HFF-Myc (cell line): ENCODE data around the gene FBXO10.

Experiments used
- DNase-seq: peaks from one replicate; pipeline ENCODE4 v3.0.0-alpha.2; 2011; ENCODE audit warnings: low read depth; ENCODE audit errors: extremely low read depth
- H3K4me3 ChIP-seq: replicated peaks from 2 replicates; pipeline ENCODE4 v1.5.1; 2011; ENCODE audit warnings: low read depth, mild to moderate bottlenecking, control low read depth, low read length
- TF ChIP-seq, protein P1 (sequence below): IDR thresholded peaks from 2 replicates; pipeline ENCODE4 v1.5.1; 2012; ENCODE audit warnings: mild to moderate bottlenecking, low read depth, low read length, control low read depth; ENCODE audit errors: missing control alignments

The FBXO10 gene

DNA sequence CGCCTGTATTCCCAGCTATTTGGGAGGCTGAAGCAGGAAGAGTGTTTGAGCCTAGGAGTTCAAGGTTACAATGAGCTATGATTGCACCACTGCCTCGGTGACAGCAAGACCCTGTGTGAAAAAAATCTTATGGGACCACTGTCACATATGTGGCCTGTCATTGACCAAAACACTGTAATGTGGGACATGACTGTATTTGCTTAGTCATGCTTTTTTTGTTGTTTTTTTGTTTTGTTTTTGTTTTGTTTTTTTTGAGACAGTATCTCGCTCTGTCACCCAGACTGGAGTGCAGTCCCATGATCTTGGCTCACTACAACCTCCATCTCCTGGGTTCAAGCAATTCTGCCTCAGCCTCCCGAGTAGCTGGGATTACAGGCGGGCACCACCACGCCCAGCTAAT lies 76.9 kb downstream of the FBXO10 start:
- TF ChIP-seq, protein P1, sequence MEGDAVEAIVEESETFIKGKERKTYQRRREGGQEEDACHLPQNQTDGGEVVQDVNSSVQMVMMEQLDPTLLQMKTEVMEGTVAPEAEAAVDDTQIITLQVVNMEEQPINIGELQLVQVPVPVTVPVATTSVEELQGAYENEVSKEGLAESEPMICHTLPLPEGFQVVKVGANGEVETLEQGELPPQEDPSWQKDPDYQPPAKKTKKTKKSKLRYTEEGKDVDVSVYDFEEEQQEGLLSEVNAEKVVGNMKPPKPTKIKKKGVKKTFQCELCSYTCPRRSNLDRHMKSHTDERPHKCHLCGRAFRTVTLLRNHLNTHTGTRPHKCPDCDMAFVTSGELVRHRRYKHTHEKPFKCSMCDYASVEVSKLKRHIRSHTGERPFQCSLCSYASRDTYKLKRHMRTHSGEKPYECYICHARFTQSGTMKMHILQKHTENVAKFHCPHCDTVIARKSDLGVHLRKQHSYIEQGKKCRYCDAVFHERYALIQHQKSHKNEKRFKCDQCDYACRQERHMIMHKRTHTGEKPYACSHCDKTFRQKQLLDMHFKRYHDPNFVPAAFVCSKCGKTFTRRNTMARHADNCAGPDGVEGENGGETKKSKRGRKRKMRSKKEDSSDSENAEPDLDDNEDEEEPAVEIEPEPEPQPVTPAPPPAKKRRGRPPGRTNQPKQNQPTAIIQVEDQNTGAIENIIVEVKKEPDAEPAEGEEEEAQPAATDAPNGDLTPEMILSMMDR: no peak
- DNase-seq: no peak
- no peak overlapping the region for H3K4me3 ChIP-seq

- DNase-seq: no peak
- H3K4me3 ChIP-seq: no peak overlapping the region
- TF ChIP-seq, protein P1: no peak
These were observed 77.7 kb downstream of the FBXO10 start for GRCh38 chr9:37498457-37498856.

DNA sequence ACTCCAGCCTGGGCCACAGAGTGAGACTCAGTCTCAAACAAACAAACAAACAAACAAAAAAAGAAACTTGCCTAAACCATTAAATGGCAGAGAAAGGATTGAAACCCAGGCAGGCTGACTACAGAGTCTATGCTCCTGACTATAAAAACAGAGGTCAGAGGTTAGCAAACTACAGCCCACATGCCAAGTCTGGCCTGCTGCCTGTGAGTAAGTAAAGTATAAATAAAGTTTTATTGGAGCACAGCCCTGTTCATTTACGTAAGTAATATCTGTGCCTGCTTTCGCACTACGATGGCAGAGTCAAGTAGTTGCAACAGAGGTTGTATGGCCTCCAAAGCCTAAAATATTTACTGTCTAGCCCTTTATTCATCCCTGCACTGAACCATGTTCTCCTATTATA lies 78.9 kb downstream of the FBXO10 start:
- no peak overlapping the region for H3K4me3 ChIP-seq
- no peak for DNase-seq
- TF ChIP-seq, protein P1: no peak

- TF ChIP-seq, protein P1: no peak
- DNase-seq: no peak
- H3K4me3 ChIP-seq: no peak overlapping the region
These were observed 80.2 kb downstream of the FBXO10 start for GRCh38 chr9:37496020-37496419.

- TF ChIP-seq, protein P1: no peak
- DNase-seq: no peak
- no peak overlapping the region for H3K4me3 ChIP-seq
These were observed 80.6 kb downstream of the FBXO10 start for GRCh38 chr9:37495571-37495970.

DNA sequence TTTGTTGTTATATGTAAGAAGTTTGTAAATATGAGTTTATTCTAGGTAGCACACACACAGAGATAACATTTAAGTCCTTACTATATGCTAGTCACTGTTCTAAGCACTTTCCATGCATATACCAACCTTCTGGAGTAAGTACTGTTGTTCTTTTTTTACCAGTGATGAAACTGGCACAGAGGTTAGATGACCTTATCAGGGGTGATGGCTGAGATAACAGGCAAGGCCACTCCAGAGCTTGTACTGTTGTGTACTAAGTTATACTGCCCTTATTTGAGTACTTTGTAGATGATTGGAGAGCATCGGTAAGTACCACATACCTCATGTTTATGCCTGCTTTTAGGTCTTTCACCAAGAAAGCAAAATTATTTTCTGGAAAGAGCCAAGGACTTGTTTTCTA lies 84.2 kb downstream of the FBXO10 start:
- H3K4me3 ChIP-seq: no peak overlapping the region
- TF ChIP-seq, protein P1: no peak
- no peak for DNase-seq
